Stimulated activated CD4-positive, alpha-beta T cell treated with anti-CD3 and anti-CD28 coated beads, Interleukin-15, amount 100 ng/mL, for 24 hours (primary cell): ENCODE measurements around the gene EGFL8.

Experiments used
- DNase-seq: peaks from one replicate; pipeline ENCODE4 v3.0.0-alpha.2; 2020

The EGFL8 gene

DNA sequence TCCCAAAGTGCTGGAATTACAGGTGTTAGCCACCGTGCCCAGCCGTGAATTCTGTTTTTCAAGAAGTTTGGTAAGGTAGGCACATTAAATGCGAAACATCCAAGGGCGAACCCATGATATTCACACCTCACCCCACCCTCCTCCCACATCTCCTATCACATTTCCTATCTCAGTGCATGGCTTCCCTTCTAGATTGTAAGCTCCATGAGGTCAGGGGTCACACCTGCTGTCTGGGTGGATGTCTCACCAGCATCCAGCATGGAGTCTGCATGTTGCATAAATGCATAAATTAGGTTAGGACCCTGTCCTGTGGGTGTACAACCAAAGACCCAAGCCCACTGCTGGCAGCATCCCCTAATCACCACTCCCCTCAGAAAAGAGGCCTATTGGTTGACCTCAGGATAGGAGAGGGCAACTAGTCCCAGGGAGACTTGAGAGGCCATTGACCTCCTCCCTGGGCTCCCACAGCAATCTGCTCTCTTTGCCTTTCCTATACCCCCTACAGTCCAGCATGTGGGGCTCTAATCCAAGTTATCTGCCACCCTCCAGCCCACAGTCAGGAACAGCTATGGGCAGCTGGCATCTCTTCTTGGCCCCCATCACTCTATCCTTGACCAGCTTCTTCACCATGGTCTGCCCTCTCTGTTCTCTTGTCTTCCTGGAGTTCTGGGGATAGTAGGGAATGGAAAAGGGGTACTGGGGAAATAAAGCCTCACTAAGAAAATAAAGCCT, 16.8 kb upstream of the EGFL8 start:
- no peak for DNase-seq

DNA sequence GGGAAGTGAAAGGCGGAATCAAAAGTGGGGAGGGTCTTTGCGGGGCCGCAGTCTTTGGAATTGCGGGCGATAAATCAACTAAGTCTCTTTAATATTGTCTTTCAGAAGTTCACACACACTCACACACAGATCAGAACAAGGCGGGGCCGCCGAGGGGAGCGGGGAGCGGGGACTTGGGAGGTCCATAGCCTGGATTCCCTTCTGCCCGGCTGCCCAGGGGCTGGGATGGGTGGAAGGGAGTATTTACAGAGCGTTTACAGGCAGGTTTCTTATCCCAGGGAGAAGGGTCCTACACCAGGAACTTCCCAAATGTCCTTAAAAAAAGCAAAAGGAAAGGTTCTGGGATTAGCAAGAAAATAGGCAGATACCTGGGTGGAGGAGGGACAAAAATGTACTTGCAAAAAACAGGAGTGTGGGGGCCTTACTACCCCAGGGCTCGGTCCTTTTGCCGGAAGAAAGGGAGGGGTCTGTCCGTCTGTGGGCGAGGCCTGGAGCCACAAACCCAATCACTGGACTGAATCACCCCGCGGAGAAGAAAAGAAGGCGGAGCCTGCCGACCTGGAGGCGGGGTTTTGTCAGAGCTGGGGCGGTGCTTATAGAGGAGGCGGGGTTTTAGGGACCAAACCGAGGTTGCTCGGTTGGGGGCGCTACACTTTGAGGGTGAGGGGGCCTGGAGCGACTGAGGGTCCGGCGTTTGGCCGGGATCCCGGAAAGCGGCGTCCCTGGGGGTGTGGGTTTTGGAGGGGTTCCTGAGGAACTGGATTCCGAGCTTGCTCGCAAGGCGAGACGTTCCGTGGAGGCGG, 15.9 kb upstream of the EGFL8 start:
- DNase-seq, result peak; percentile 77

GRCh38 chr6:32149092-32149755, 15.2 kb upstream of the EGFL8 start:
- DNase-seq, result peak; percentile 20

- no peak for DNase-seq
These were observed 14.2 kb upstream of the EGFL8 start for GRCh38 chr6:32149932-32150870.

DNA sequence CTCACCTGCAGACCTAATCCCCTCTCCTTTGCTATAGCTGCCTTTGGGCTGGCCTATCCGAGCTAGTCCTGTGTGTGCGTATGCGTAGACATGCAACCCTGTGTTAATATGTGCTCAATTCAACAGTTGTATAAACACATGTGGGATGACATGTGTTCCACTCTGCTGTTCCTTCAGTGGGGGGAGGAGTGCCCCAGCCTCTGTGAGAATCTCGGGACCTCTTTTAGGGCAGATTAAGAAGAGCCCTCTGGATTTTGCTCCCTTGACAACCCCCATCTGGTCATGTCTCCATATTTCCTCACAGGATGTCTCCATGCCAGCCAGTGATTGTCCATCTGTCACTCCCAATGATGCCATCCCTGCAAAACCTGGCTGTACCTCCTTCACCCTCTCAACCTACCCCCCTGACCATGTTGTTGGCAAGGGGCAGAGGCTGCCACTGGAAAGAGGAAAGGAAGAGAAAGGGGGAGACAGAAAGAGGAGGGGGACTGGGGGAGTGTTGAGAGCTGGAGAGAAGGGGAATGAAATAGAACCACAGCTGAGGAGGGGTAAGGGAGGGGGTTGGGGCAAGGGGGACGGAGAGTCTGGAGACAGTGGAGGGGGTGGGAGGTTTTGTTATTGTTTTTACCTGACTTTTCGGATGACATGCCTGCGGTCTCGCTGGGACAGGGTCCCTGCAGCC, 13.1 kb upstream of the EGFL8 start:
- no peak for DNase-seq

DNA sequence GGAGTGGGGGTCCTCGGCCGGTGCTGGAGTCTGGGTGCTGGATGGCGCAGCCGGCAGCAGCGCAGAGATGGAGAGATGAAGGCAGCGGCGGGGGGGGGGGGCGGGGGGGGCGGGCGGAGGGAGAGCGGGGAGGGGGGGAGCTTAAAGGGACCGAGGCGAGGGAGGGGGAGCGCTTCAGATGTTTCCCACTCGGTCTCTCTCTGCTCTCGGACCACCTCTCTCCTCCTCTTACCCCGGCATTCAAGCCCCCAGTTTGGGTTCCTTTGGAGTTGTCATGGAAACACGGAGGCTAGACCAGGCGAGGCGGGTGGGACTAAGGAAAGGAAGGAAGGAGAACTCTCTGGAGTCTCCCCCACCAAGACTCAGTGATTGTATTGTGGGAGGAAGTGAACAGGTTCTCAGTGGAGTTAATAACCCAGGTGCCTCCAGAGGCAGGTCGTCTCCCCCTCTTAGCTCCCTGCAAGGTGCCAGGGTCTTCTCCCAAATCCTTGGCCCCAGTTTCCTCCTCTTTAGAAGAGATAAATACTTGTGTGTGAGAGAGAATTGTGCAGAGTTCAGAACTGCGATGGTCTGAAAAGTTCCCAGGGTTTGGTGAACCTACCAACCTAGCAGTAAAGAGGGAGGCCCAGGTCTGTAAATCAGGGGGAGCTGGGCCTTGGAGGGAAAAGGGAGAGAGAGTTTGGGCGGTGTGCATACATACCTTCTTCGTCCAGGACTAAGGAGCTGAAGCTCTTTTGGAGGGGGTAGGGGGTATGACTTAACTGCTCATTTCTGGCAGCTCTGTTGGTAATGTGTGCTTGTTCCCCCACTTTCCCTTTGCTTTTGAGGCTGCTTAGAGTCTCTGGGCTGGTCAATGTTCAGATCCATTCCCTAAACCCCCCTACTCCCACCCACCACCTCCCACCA, 12.3 kb upstream of the EGFL8 start, which contains the start of gene PRRT1:
PRRT1 (minus strand) TSS at position 77 of the 906 bp plus-strand sequence. CDS start 112 bp downstream, outside the sequence.
- DNase-seq, result no peak

- no peak for DNase-seq
These were observed 11.4 kb upstream of the EGFL8 start for GRCh38 chr6:32152769-32153563.

GRCh38 chr6:32153564-32154513, 10.6 kb upstream of the EGFL8 start, which contains the start of gene PPT2:
PPT2 (plus strand) TSS chr6:32154141; CDS start chr6:32154595, 454 bp downstream.
- peak; percentile 89 for DNase-seq

- DNase-seq, result peak; percentile 74
These were observed 9.8 kb upstream of the EGFL8 start for GRCh38 chr6:32154514-32155161.

GRCh38 chr6:32156891-32157290, 7.5 kb upstream of the EGFL8 start:
- no peak for DNase-seq

- no peak for DNase-seq
These were observed 6.3 kb upstream of the EGFL8 start for GRCh38 chr6:32158052-32158451.

DNA sequence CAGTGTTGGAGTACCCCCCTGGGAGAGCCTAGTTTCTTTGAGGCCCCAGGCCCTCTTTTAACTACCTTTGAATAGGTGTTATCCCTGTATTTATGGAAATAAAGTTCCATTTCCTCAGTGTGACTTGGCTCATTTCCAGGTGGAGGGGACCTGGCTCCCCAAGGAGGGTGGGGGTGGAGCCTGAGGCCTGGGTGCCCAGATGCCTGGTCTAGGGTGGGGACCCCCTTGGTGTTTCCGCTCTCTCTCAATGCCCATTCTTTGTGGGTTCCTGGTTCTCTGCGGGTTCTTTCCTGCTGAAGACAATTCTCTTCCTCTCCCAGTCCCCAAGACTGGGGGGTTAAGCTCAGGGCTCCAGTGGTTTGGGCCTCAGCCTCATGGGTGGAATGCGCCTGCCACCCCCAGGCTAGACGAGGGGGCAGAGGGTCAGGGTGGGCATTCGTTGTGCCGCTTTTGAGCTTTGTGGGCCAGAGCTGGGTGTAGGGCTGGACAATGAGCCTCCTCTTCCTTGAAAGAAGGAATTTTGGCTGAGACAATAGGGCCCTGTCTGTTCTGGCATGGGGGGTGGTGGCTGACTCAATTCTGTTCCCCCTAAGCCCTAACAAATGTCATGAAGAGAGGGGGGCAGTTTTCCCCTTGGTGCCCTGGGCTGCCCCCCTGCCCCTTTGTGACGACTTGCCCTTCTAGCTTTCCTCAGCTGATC, 686 bp upstream of the EGFL8 start:
- no peak for DNase-seq

GRCh38 chr6:32166411-32167061, 2.1 kb downstream of the EGFL8 start:
- DNase-seq, result no peak

DNA sequence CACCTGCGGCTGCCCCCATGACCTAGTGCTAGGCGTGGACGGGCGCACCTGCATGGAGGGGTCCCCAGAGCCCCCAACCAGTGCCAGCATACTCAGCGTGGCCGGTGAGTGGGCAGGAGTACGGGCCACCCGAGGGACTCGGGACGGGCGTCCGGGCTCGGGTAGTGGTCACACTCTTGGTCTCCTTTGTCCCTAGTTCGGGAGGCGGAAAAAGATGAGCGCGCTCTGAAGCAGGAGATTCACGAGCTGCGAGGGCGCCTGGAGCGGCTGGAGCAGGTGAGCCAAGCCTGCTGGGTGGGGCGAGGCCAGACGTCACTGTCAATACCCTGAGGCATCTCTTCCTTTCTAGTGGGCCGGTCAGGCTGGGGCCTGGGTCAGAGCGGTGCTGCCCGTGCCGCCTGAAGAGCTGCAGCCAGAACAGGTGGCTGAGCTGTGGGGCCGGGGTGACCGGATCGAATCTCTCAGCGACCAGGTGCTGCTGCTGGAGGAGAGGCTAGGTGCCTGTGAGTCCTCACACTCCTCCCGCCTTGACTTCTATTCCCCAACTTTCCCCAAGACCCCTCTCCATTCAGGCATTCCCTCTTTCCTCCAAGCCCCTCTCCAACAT, 2.9 kb downstream of the EGFL8 start:
- no peak for DNase-seq

GRCh38 chr6:32167761-32168262, 3.4 kb downstream of the EGFL8 start:
- DNase-seq, result no peak

- no peak for DNase-seq
These were observed 4.0 kb downstream of the EGFL8 start for GRCh38 chr6:32168350-32168749.
